GM12878 (cell line): ENCODE results near the gene CHN2. TPM values are rescaled to one million over a fixed set of nuclear protein-coding genes. Genes with fewer than 3 reads are reported as not detected.

ENCODE experiments used
- ATAC-seq: fragments of 200-7000 bp; cut with Tn5 transposase; 3 replicates; pipeline ENCODE4 v1.9.1; 2020; ENCODE audit warnings: mild to moderate bottlenecking, moderate library complexity
- BruUV-seq: library from RNA; stranded (reverse); fragments of 400-500 nt; replicated peaks from 2 replicates; lab custom pipeline; 2021; lab: Mats Ljungman, UMichigan
- CTCF ChIA-PET: fragments of 300-600 bp; sonication (Branson Sonifier 250); formaldehyde crosslinking; extraction: SDS; loops from one replicate; lab custom pipeline; 2021; ENCODE audit warnings: inconsistent platforms; lab: Yijun Ruan, JAX
- POLR2A ChIA-PET: fragments of 350-600 bp; formaldehyde crosslinking; extraction: SDS; loops from one replicate; lab custom pipeline; 2021; ENCODE audit warnings: inconsistent platforms; lab: Charles Lee
- RAD21 ChIA-PET: fragments of 300-600 bp; sonication (Branson Sonifier 250); formaldehyde crosslinking; loops from one replicate; lab custom pipeline; 2023; ENCODE audit warnings: antibody characterized with exemption; ENCODE audit not compliant: unreplicated experiment; lab: Charles Lee
- SMC1A ChIA-PET: fragments of 300-600 bp; sonication (Branson Sonifier 250); formaldehyde crosslinking; loops from one replicate; lab custom pipeline; 2023; ENCODE audit not compliant: unreplicated experiment, uncharacterized antibody; lab: Charles Lee
- DNase-seq: peaks from one replicate; pipeline ENCODE4 v3.0.0-alpha.2; 2011; ENCODE audit warnings: low read depth, low spot score
- FAIRE-seq: peaks from 3 replicates; lab custom pipeline; 2011; peaks lifted over from hg19 to GRCh38; lab: Jason Lieb, UNC
- H2AFZ ChIP-seq: 2 replicates; pipeline ENCODE4 v1.6.0; 2011; ENCODE audit warnings: low read depth, low read length, control low read depth; ENCODE audit not compliant: control insufficient read depth
- H3K27ac ChIP-seq: 2 replicates; pipeline ENCODE4 v1.5.1; 2011; ENCODE audit warnings: control low read depth; ENCODE audit not compliant: control insufficient read depth, insufficient read depth
- H3K27me3 ChIP-seq, 2 experiments: replicated peaks in 1 of 2; 2 replicates each; pipeline versions ENCODE4 v1.6.0 to v1.6.1; 2011; ENCODE audit warnings: low read length in 1 of 2; ENCODE audit not compliant: control insufficient read depth in 2 of 2, insufficient read depth in 2 of 2
- H3K36me3 ChIP-seq, 2 experiments: 2 replicates each; pipeline ENCODE4 v1.5.1; 2011; ENCODE audit warnings: low read length in 1 of 2; ENCODE audit not compliant: control insufficient read depth in 2 of 2, insufficient read depth in 2 of 2
- H3K4me1 ChIP-seq: 2 replicates; pipeline ENCODE4 v1.6.1; 2011; ENCODE audit warnings: mild to moderate bottlenecking, low read length, moderate library complexity, mixed read lengths; ENCODE audit not compliant: control insufficient read depth, insufficient read depth
- H3K4me2 ChIP-seq: 2 replicates; pipeline ENCODE4 v1.6.0; 2011; ENCODE audit warnings: control low read depth; ENCODE audit not compliant: control insufficient read depth, insufficient read depth
- H3K4me3 ChIP-seq: fragments of 200-600 bp; sonication (generic); 2 replicates; pipeline ENCODE4 v1.5.1; 2016
- H3K79me2 ChIP-seq: 2 replicates; pipeline ENCODE4 v1.6.0; 2011; ENCODE audit warnings: low read length; ENCODE audit not compliant: control insufficient read depth, insufficient read depth
- H3K9ac ChIP-seq: 2 replicates; pipeline ENCODE4 v1.8.0; 2011; ENCODE audit warnings: low read length, control low read depth, mixed read lengths; ENCODE audit not compliant: control insufficient read depth, insufficient read depth
- H3K9me3 ChIP-seq: replicated peaks from 3 replicates; pipeline ENCODE4 v1.5.1; 2011; ENCODE audit warnings: mild to moderate bottlenecking, low read length; ENCODE audit not compliant: control insufficient read depth, insufficient read depth
- H4K20me1 ChIP-seq: 2 replicates; pipeline ENCODE4 v1.6.0; 2011; ENCODE audit not compliant: control insufficient read depth, insufficient read depth
- PAX8 ChIP-seq: fragments of 450-650 bp; IDR thresholded peaks from 2 replicates; pipeline ENCODE4 v1.6.1; 2017; ENCODE audit warnings: mild to moderate bottlenecking, moderate library complexity
- SUPT20H ChIP-seq: IDR thresholded peaks from 2 replicates; pipeline ENCODE4 v1.6.1; 2011; ENCODE audit warnings: low read depth, mild to moderate bottlenecking, low read length, moderate library complexity, borderline replicate concordance; ENCODE audit not compliant: control insufficient read depth
- WGBS: methylation state at CpG from one replicate; pipeline ENCODE4 v1.1.6; 2016; ENCODE audit warnings: low lambda C conversion rate; ENCODE audit not compliant: insufficient replicate concordance, insufficient coverage; ENCODE audit errors: missing lambda C conversion rate; 5-methylcytosine and 5-hydroxymethylcytosine counted together
- in situ Hi-C: fragments of 300-500 bp; cut with MboI; formaldehyde crosslinking; loops from 9 replicates; pipeline ENCODE4 v1.14.3; 2018; ENCODE audit warnings: mixed read lengths
- intact Hi-C: fragments of 100-400 bp; cut with micrococcal nuclease; formaldehyde crosslinking; loops from one replicate; pipeline ENCODE4 v1.14.2; 2022; ENCODE audit not compliant: unreplicated experiment
- polyA plus RNA-seq, 11 experiments: library from polyadenylated mRNA; depleted of rRNA in 4 of 11; unstranded in 6 of 11; stranded (reverse) in 5 of 11; fragments of >200 nt; fragmentation: Nextera tagmentation in 4 of 11; fragmentation: Illumina TruSeq in 1 of 11; extraction: Ambion mirVana in 4 of 11; extraction: Trizol in 1 of 11; gene quantifications; 1 replicate in 1 of 11; 2 replicates in 10 of 11; pipeline versions ENCODE4 v1.2.1 to v1.2.3, GENCODE V29; 2011 to 2016; ENCODE audit warnings: inconsistent platforms in 2 of 11, missing spikeins in 2 of 11, low read depth in 1 of 11
- total RNA-seq, 4 experiments: library from RNA; depleted of rRNA in 3 of 4; stranded (reverse); fragments of >200 nt in 3 of 4; fragmentation: Illumina TruSeq in 1 of 4; extraction: Trizol in 1 of 4; gene quantifications; 2 replicates each; pipeline versions ENCODE4 v1.2.1 to v1.2.3, GENCODE V29; 2013 to 2021
- TF ChIP-seq, protein P1 (sequence below): fragments of 450-650 bp; IDR thresholded peaks from 2 replicates; pipeline ENCODE4 v1.6.1; 2017; ENCODE audit warnings: mild to moderate bottlenecking, moderate library complexity

CHN2 gene
- total and polyA plus RNA-seq, 10 of the 15 experiments (the other 5 are each of a cell fraction or from before 2014, with no cell fraction given), result 0.11 to 3.8 (median 0.37) TPM; not detected in 2

DNA sequence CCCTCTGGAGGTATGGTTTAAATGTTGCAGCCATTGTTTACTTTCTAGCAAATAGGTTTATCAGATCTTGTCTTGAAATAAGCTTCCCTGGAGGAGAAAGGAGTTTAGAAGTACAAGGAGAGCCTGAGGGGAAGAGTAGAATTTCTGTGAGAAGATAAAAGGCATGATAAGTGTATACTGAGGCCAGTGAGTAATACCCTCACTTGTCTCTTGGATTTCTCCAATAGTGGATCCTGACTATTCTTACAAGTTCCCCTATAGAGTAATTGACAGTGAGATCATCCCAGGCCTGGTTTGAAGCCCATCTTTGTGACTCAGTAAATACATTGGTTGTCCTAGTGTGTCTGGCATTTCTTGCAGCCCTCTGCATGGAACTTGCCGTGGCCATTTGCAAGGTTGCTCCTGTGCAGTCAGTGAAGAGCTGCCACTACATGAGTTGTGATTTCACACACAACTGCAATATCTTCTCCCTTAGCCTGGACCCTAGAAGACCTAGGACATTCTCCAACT lies 41.6 kb downstream of the CHN2 start:
- no peak overlapping the region for H3K27ac ChIP-seq
- H3K4me1 ChIP-seq, result no peaks in the 10 kb centered on the region
- in situ Hi-C loops (no loop called here), intact Hi-C loops (loop anchor here (5.0 kb wide), 1 partner anchor 106 kb away; no protein-coding TSS in a partner anchor)
- ATAC-seq, result no peak
- no peak for FAIRE-seq
- CTCF ChIA-PET, result interaction anchor here (0.9 to 5.2 kb wide), 4 partner anchors 46 to 309 kb away, joined by 3 to 25 read pairs (median 12); no protein-coding TSS in a partner anchor
- no peak for TF ChIP-seq SUPT20H
- no peaks in the 10 kb centered on the region for H4K20me1 ChIP-seq
- H3K27me3 ChIP-seq, result no peaks in the 10 kb centered on the region
- H2AFZ ChIP-seq, result no peak overlapping the region
- no peak for DNase-seq
- WGBS, result 64% methylated on average over 1 of the region's 1 CpG
- H3K4me3 ChIP-seq, result no peak overlapping the region
- H3K9ac ChIP-seq, result no peak overlapping the region
- H3K9me3 ChIP-seq, result no peaks in the 10 kb centered on the region
- RAD21 ChIA-PET, result no interaction called here
- POLR2A ChIA-PET, result no interaction called here
- SMC1A ChIA-PET, result interaction anchor here (1.5 kb wide), 1 partner anchor 171 kb away, joined by 4 read pairs; no protein-coding TSS in a partner anchor
- no peak overlapping the region for H3K4me2 ChIP-seq
- no peaks in the 10 kb centered on the region for H3K36me3 ChIP-seq
- no TSS peak for BruUV-seq
- H3K79me2 ChIP-seq, result no peaks in the 10 kb centered on the region

GRCh38 chr7:29236649-29237048 lies 42.1 kb downstream of the CHN2 start:
- Histone ChIP-seq H3K4me2 (no peak overlapping the region), H3K27ac (no peak overlapping the region), H3K9me3 (no peaks in the 10 kb centered on the region), H4K20me1 (no peaks in the 10 kb centered on the region), H3K4me1 (no peaks in the 10 kb centered on the region), H2AFZ (no peak overlapping the region), H3K79me2 (no peaks in the 10 kb centered on the region), H3K27me3 (no peaks in the 10 kb centered on the region), H3K36me3 (no peaks in the 10 kb centered on the region), H3K4me3 (no peak overlapping the region)
- BruUV-seq, result no TSS peak
- ChIA-PET RAD21 (no interaction called here), SMC1A (interaction anchor here (1.5 kb wide), 1 partner anchor 171 kb away, joined by 4 read pairs; no protein-coding TSS in a partner anchor), POLR2A (interaction anchor here (0.6 kb wide), 1 partner anchor 50 kb away, joined by 3 read pairs; no protein-coding TSS in a partner anchor), CTCF (interaction anchor here (0.9 to 5.2 kb wide), 4 partner anchors 47 to 310 kb away, joined by 3 to 25 read pairs (median 12); no protein-coding TSS in a partner anchor)
- FAIRE-seq, result no peak
- in situ Hi-C loops, result no loop called here
- no peak for ATAC-seq
- intact Hi-C loops, result loop anchor here (5.0 kb wide), 1 partner anchor 106 kb away; no protein-coding TSS in a partner anchor
- no peak for DNase-seq
- TF ChIP-seq, protein P1, sequence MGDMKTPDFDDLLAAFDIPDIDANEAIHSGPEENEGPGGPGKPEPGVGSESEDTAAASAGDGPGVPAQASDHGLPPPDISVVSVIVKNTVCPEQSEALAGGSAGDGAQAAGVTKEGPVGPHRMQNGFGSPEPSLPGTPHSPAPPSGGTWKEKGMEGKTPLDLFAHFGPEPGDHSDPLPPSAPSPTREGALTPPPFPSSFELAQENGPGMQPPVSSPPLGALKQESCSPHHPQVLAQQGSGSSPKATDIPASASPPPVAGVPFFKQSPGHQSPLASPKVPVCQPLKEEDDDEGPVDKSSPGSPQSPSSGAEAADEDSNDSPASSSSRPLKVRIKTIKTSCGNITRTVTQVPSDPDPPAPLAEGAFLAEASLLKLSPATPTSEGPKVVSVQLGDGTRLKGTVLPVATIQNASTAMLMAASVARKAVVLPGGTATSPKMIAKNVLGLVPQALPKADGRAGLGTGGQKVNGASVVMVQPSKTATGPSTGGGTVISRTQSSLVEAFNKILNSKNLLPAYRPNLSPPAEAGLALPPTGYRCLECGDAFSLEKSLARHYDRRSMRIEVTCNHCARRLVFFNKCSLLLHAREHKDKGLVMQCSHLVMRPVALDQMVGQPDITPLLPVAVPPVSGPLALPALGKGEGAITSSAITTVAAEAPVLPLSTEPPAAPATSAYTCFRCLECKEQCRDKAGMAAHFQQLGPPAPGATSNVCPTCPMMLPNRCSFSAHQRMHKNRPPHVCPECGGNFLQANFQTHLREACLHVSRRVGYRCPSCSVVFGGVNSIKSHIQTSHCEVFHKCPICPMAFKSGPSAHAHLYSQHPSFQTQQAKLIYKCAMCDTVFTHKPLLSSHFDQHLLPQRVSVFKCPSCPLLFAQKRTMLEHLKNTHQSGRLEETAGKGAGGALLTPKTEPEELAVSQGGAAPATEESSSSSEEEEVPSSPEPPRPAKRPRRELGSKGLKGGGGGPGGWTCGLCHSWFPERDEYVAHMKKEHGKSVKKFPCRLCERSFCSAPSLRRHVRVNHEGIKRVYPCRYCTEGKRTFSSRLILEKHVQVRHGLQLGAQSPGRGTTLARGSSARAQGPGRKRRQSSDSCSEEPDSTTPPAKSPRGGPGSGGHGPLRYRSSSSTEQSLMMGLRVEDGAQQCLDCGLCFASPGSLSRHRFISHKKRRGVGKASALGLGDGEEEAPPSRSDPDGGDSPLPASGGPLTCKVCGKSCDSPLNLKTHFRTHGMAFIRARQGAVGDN, result no peak
- TF ChIP-seq PAX8, result no peak
- TF ChIP-seq, all 136 proteins: peak for 0
- no peak overlapping the region for H3K9ac ChIP-seq
